KMS-11 (cell line): ENCODE measurements around the gene ADGRB3.
"Not testable (repeated sequence)": the region's sequence is repeated elsewhere in the genome, so short reads cannot be mapped to it uniquely, and the experiment has no call there.

Experiments
- H2AFZ ChIP-seq: fragments of 200-600 bp; sonication (generic); 2 replicates; pipeline ENCODE4 v1.6.1; 2016; ENCODE audit warnings: antibody characterized with exemption, mixed run types, low read depth
- H3K27ac ChIP-seq: fragments of 200-600 bp; sonication (generic); 2 replicates; pipeline ENCODE4 v1.6.1; 2016; ENCODE audit warnings: mild to moderate bottlenecking, mixed run types
- H3K27me3 ChIP-seq: fragments of 200-600 bp; sonication (generic); 2 replicates; pipeline ENCODE4 v1.6.1; 2017; ENCODE audit warnings: mild to moderate bottlenecking, low read depth, mixed run types, moderate library complexity; ENCODE audit not compliant: insufficient read depth
- H3K36me3 ChIP-seq: fragments of 200-600 bp; sonication (generic); 2 replicates; pipeline ENCODE4 v1.6.1; 2017; ENCODE audit warnings: mild to moderate bottlenecking, mixed run types; ENCODE audit not compliant: insufficient read depth
- H3K4me1 ChIP-seq: fragments of 200-600 bp; sonication (generic); 2 replicates; pipeline ENCODE4 v1.6.1; 2016; ENCODE audit warnings: mild to moderate bottlenecking, low read depth, mixed run types; ENCODE audit not compliant: poor library complexity, severe bottlenecking
- H3K4me2 ChIP-seq: fragments of 200-600 bp; sonication (generic); 2 replicates; pipeline ENCODE4 v1.7.0; 2016; ENCODE audit warnings: mild to moderate bottlenecking, mixed run types
- H3K4me3 ChIP-seq: fragments of 200-600 bp; sonication (generic); IDR thresholded peaks from 2 replicates; pipeline ENCODE4 v1.6.1; 2017; ENCODE audit warnings: low read depth, low read length, mixed read lengths; ENCODE audit not compliant: insufficient read depth
- H3K79me2 ChIP-seq: fragments of 200-600 bp; sonication (generic); 2 replicates; pipeline ENCODE4 v1.6.1; 2016; ENCODE audit warnings: low read depth, mixed run types; ENCODE audit not compliant: insufficient read depth
- H3K9ac ChIP-seq: fragments of 200-600 bp; sonication (generic); 2 replicates; pipeline ENCODE4 v1.6.1; 2016; ENCODE audit warnings: mild to moderate bottlenecking, mixed run types
- H4K20me1 ChIP-seq: fragments of 200-600 bp; sonication (generic); 2 replicates; pipeline ENCODE4 v1.6.1; 2016; ENCODE audit warnings: mild to moderate bottlenecking, mixed run types; ENCODE audit not compliant: insufficient read depth
- CTCF ChIP-seq: fragments of 200-600 bp; sonication (generic); conservative IDR thresholded peaks from 2 replicates; pipeline ENCODE4 v1.6.1; 2017; ENCODE audit warnings: low read depth, mild to moderate bottlenecking, antibody characterized with exemption, low read length, moderate library complexity, mixed read lengths

The ADGRB3 gene

GRCh38 chr6:68746376-68746775 lies 111.3 kb downstream of the ADGRB3 start:
- no peak overlapping the region for H3K9ac ChIP-seq
- no peak overlapping the region for H3K27ac ChIP-seq
- no peak overlapping the region for H2AFZ ChIP-seq
- no peak overlapping the region for H3K4me3 ChIP-seq
- H3K4me1 ChIP-seq, result peaks cover 17% of the 10 kb centered on the region
- H4K20me1 ChIP-seq, result no peaks in the 10 kb centered on the region
- no peaks in the 10 kb centered on the region for H3K27me3 ChIP-seq
- TF ChIP-seq CTCF, result no peak
- no peaks in the 10 kb centered on the region for H3K36me3 ChIP-seq
- no peaks in the 10 kb centered on the region for H3K79me2 ChIP-seq
- no peak overlapping the region for H3K4me2 ChIP-seq

- H3K27me3 ChIP-seq, result no peaks in the 10 kb centered on the region
- no peaks in the 10 kb centered on the region for H3K36me3 ChIP-seq
- no peak overlapping the region for H3K4me3 ChIP-seq
- H2AFZ ChIP-seq, result no peak overlapping the region
- H3K27ac ChIP-seq, result no peak overlapping the region
- H3K9ac ChIP-seq, result no peak overlapping the region
- H3K79me2 ChIP-seq, result no peaks in the 10 kb centered on the region
- no peak for TF ChIP-seq CTCF
- no peaks in the 10 kb centered on the region for H4K20me1 ChIP-seq
- peaks cover 9% of the 10 kb centered on the region for H3K4me1 ChIP-seq
- no peak overlapping the region for H3K4me2 ChIP-seq
Observed at GRCh38 chr6:68747110-68747790, 112.2 kb downstream of the ADGRB3 start.

GRCh38 chr6:68747832-68748231 lies 112.8 kb downstream of the ADGRB3 start:
- not testable (repeated sequence) for H3K4me1 ChIP-seq, H3K9ac ChIP-seq, H3K79me2 ChIP-seq, H3K27me3 ChIP-seq, H3K27ac ChIP-seq, H3K4me3 ChIP-seq, H4K20me1 ChIP-seq, H3K4me2 ChIP-seq, H3K36me3 ChIP-seq, H2AFZ ChIP-seq

GRCh38 chr6:68754681-68755213 lies 119.7 kb downstream of the ADGRB3 start:
- Histone ChIP-seq H3K4me2 (no peak overlapping the region), H3K4me3 (no peak overlapping the region), H3K4me1 (no peaks in the 10 kb centered on the region), H3K79me2 (no peaks in the 10 kb centered on the region), H4K20me1 (no peaks in the 10 kb centered on the region), H3K27ac (no peak overlapping the region), H2AFZ (no peak overlapping the region), H3K36me3 (no peaks in the 10 kb centered on the region), H3K9ac (no peak overlapping the region), H3K27me3 (no peaks in the 10 kb centered on the region)
- TF ChIP-seq CTCF, result no peak
